Stomach (tissue), 4 donors: ENCODE results near the gene SOX10.

Experiments used
- CTCF ChIP-seq, 7 experiments: fragments of 450-650 bp in 4 of 7; fragments of 200-600 bp in 3 of 7; sonication (generic) in 3 of 7; IDR thresholded peaks; one replicate each; pipeline ENCODE4 v1.5.1; 2016 to 2019; ENCODE audit warnings: antibody characterized with exemption in 7 of 7, control low read depth in 2 of 7, mild to moderate bottlenecking in 1 of 7
- EP300 ChIP-seq: sonication (generic); formaldehyde crosslinking; IDR thresholded peaks from one replicate; pipeline ENCODE4 v1.6.1; 2017; ENCODE audit warnings: antibody characterized with exemption
- POLR2A ChIP-seq, 4 donors: fragments of 450-650 bp; IDR thresholded peaks; one replicate each; pipeline ENCODE4 v1.6.1; 2016; ENCODE audit warnings: antibody characterized with exemption in 4 of 4, control low read depth in 2 of 4, mild to moderate bottlenecking in 1 of 4, moderate library complexity in 1 of 4

DNA sequence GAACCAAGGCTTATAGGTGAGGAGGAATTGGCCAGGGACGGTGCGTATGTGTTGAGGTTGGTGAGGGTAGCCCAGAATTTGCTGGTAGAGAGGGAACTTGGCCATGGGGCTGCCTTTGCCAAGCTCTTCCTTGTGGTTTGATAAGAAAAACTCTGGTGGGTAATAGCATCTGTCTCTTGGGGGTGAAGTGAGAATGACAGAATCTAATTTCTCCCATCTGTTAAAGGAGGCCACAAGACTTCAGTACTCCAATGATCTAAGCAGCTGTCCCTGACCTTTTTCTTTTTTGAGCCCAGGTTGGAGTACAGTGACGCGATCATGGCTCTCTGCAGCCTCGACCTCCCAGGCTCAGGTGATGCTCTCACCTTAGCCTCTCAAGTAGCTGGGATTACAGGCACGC lies 36.9 kb upstream of the SOX10 start:
- TF ChIP-seq CTCF (IDR thresholded peaks at IDR 0.05) (no peak), EP300 (no peak), POLR2A (IDR thresholded peaks at IDR 0.05) (no peak)
